Keratinocyte (primary cell): Measurements from ENCODE around the gene RGS6. TPM values are rescaled to one million over a fixed set of nuclear protein-coding genes. Genes with fewer than 3 reads are reported as not detected.

Experiments
- DNase-seq: peaks from one replicate; pipeline ENCODE4 v3.0.0-alpha.2; 2011; ENCODE audit warnings: low read depth, missing footprints, low spot score
- FAIRE-seq: peaks from 2 replicates; lab custom pipeline; 2011; peaks lifted over from hg19 to GRCh38; lab: Jason Lieb, UNC
- H2AFZ ChIP-seq: 2 replicates; pipeline ENCODE4 v1.6.0; 2012; ENCODE audit warnings: low read length, control low read depth, inconsistent platforms; ENCODE audit not compliant: control insufficient read depth
- H3K27ac ChIP-seq: 2 replicates; pipeline ENCODE4 v1.5.1; 2011; ENCODE audit warnings: low read length; ENCODE audit not compliant: control insufficient read depth, insufficient read depth
- H3K27me3 ChIP-seq: 3 replicates; pipeline ENCODE4 v1.6.0; 2011; ENCODE audit warnings: low read length; ENCODE audit not compliant: control insufficient read depth, insufficient read depth; ENCODE audit errors: extremely low read depth
- H3K36me3 ChIP-seq, 2 experiments: 2 replicates in 1 of 2; 3 replicates in 1 of 2; pipeline ENCODE4 v1.5.1; 2011; ENCODE audit warnings: low read length in 2 of 2, mild to moderate bottlenecking in 1 of 2; ENCODE audit not compliant: control insufficient read depth in 2 of 2, insufficient read depth in 2 of 2; ENCODE audit errors: extremely low read depth in 1 of 2
- H3K4me1 ChIP-seq: 3 replicates; pipeline ENCODE4 v1.5.1; 2011; ENCODE audit warnings: low read length; ENCODE audit not compliant: control insufficient read depth, insufficient read depth; ENCODE audit errors: extremely low read depth
- H3K4me2 ChIP-seq: 3 replicates; pipeline ENCODE4 v1.6.0; 2011; ENCODE audit warnings: low read depth, low read length; ENCODE audit not compliant: control insufficient read depth, insufficient read depth; ENCODE audit errors: extremely low read depth
- H3K4me3 ChIP-seq, 3 experiments: fragments of 200-600 bp in 1 of 3; sonication (generic) in 1 of 3; 2 replicates in 2 of 3; 3 replicates in 1 of 3; pipeline ENCODE4 v1.5.1; 2011 to 2016; ENCODE audit warnings: low read length in 3 of 3, mild to moderate bottlenecking in 3 of 3, control low read depth in 2 of 3, inconsistent platforms in 1 of 3, low read depth in 1 of 3, mixed read lengths in 1 of 3, mixed run types in 1 of 3, moderate library complexity in 1 of 3; ENCODE audit not compliant: control insufficient read depth in 2 of 3, insufficient read depth in 2 of 3; ENCODE audit errors: extremely low read depth in 1 of 3
- H3K79me2 ChIP-seq: 2 replicates; pipeline ENCODE4 v1.6.0; 2012; ENCODE audit warnings: low read length; ENCODE audit not compliant: control insufficient read depth, insufficient read depth
- H3K9ac ChIP-seq: 3 replicates; pipeline ENCODE4 v1.6.0; 2011; ENCODE audit warnings: low read length; ENCODE audit not compliant: control insufficient read depth, insufficient read depth; ENCODE audit errors: extremely low read depth
- H3K9me1 ChIP-seq: 3 replicates; pipeline ENCODE4 v1.6.0; 2011; ENCODE audit warnings: low read length; ENCODE audit not compliant: control insufficient read depth, insufficient read depth; ENCODE audit errors: extremely low read depth
- H3K9me3 ChIP-seq: 2 replicates; pipeline ENCODE4 v1.5.1; 2012; ENCODE audit warnings: low read depth, low read length; ENCODE audit not compliant: control insufficient read depth
- H4K20me1 ChIP-seq: 3 replicates; pipeline ENCODE4 v1.6.0; 2011; ENCODE audit warnings: low read length; ENCODE audit not compliant: control insufficient read depth, insufficient read depth; ENCODE audit errors: extremely low read depth
- EZH2 ChIP-seq: IDR thresholded peaks from one replicate; pipeline ENCODE4 v1.6.1; 2012; ENCODE audit warnings: inconsistent platforms, mild to moderate bottlenecking, low read length, moderate library complexity
- dilution Hi-C: fragments of 300-500 bp; cut with MboI; formaldehyde crosslinking; loops from one replicate; pipeline ENCODE4 v1.7.0; 2020; ENCODE audit warnings: low sequenced_read_pairs; ENCODE audit not compliant: extremely low pct_ligation_motif_present
- polyA plus RNA-seq, 5 experiments: library from polyadenylated mRNA; depleted of rRNA in 3 of 5; stranded (reverse) in 3 of 5; stranded (forward) in 1 of 5; unstranded in 1 of 5; fragments of >200 nt; gene quantifications; 1 replicate in 1 of 5; 2 replicates in 3 of 5; 3 replicates in 1 of 5; pipeline versions ENCODE4 v1.2.1 to v1.2.3, GENCODE V29; 2011 to 2012; ENCODE audit warnings: missing spikeins in 2 of 5, low read depth in 1 of 5, low replicate concordance in 1 of 5
- TF ChIP-seq, protein P1 (sequence below), 3 experiments: IDR thresholded peaks in 1 of 3; conservative IDR thresholded peaks in 1 of 3; optimal IDR thresholded peaks in 1 of 3; 2 replicates in 2 of 3; 3 replicates in 1 of 3; pipeline versions ENCODE3 to v1.5.1; 2011; ENCODE audit warnings: low read length in 3 of 3, mild to moderate bottlenecking in 3 of 3, moderate library complexity in 2 of 3, control low read depth in 1 of 3, inconsistent platforms in 1 of 3; ENCODE audit not compliant: insufficient read depth in 2 of 3; ENCODE audit errors: extremely low read depth in 1 of 3

RGS6 gene
- polyA plus RNA-seq, 1 donor (not counting 4 experiments of a cell fraction or from before 2014, with no cell fraction given) = not detected

GRCh38 chr14:72550513-72550912 is 618.3 kb downstream of the RGS6 start:
- Histone ChIP-seq H3K4me2 (no peak overlapping the region), H3K9me1 (no peaks in the 10 kb centered on the region), H3K4me3 (no peak overlapping the region), H3K9ac (no peak overlapping the region), H4K20me1 (no peaks in the 10 kb centered on the region), H3K36me3 (no peaks in the 10 kb centered on the region), H2AFZ (no peak overlapping the region), H3K27ac (no peak overlapping the region), H3K27me3 (peaks cover 23% of the 10 kb centered on the region), H3K79me2 (no peaks in the 10 kb centered on the region), H3K9me3 (no peaks in the 10 kb centered on the region), H3K4me1 (peaks cover 21% of the 10 kb centered on the region)
- TF ChIP-seq EZH2 = no peak
- dilution Hi-C loops = no loop called here
- FAIRE-seq (peak; percentile 84), DNase-seq (no peak)

DNA sequence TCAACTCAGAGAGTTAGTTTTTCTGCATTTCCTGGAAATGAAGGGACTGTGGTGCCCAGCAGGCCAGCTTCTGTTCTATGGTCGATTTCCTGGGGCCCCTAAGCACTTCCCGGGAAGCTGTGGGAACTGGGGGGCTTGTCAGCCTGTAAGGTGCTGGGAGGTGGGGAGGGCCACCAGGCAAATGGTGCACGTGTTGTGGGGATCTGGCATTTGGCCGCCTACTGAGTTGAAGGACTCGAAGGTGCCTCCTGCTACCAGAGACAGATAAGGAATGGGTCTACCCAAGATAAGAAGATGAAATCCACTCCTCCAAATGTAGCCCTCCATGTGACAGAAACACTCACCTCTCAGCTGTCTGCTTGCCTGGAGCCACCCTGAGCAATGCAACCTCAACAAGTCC is 620.0 kb downstream of the RGS6 start:
- no peak overlapping the region for H3K27ac ChIP-seq
- no peaks in the 10 kb centered on the region for H4K20me1 ChIP-seq
- H3K9me1 ChIP-seq = no peaks in the 10 kb centered on the region
- H3K4me3 ChIP-seq = no peak overlapping the region
- TF ChIP-seq, protein P1, sequence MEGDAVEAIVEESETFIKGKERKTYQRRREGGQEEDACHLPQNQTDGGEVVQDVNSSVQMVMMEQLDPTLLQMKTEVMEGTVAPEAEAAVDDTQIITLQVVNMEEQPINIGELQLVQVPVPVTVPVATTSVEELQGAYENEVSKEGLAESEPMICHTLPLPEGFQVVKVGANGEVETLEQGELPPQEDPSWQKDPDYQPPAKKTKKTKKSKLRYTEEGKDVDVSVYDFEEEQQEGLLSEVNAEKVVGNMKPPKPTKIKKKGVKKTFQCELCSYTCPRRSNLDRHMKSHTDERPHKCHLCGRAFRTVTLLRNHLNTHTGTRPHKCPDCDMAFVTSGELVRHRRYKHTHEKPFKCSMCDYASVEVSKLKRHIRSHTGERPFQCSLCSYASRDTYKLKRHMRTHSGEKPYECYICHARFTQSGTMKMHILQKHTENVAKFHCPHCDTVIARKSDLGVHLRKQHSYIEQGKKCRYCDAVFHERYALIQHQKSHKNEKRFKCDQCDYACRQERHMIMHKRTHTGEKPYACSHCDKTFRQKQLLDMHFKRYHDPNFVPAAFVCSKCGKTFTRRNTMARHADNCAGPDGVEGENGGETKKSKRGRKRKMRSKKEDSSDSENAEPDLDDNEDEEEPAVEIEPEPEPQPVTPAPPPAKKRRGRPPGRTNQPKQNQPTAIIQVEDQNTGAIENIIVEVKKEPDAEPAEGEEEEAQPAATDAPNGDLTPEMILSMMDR (optimal IDR thresholded peaks at IDR 0.05 in 1 of 3, IDR thresholded peaks at IDR 0.05 in 1 of 3, conservative IDR thresholded peaks at IDR 0.05 in 1 of 3; ENCODE audit: extremely low read depth in 1 of 3, insufficient read depth in 2 of 3, low read length in 3 of 3) = no peak
- TF ChIP-seq EZH2 = no peak
- H3K79me2 ChIP-seq = no peaks in the 10 kb centered on the region
- no peak overlapping the region for H3K9ac ChIP-seq
- FAIRE-seq = no peak
- H2AFZ ChIP-seq = no peak overlapping the region
- dilution Hi-C loops = no loop called here
- H3K36me3 ChIP-seq = no peaks in the 10 kb centered on the region
- no peaks in the 10 kb centered on the region for H3K9me3 ChIP-seq
- H3K4me1 ChIP-seq = peaks cover 18% of the 10 kb centered on the region
- no peak overlapping the region for H3K4me2 ChIP-seq
- H3K27me3 ChIP-seq = peaks cover 23% of the 10 kb centered on the region
- no peak for DNase-seq

- no peaks in the 10 kb centered on the region for H3K9me3 ChIP-seq
- TF ChIP-seq, protein P1 (optimal IDR thresholded peaks at IDR 0.05 in 1 of 3, IDR thresholded peaks at IDR 0.05 in 1 of 3, conservative IDR thresholded peaks at IDR 0.05 in 1 of 3; ENCODE audit: extremely low read depth in 1 of 3, insufficient read depth in 2 of 3, low read length in 3 of 3) = no peak
- TF ChIP-seq EZH2 = no peak
- H3K9me1 ChIP-seq = no peaks in the 10 kb centered on the region
- no peak overlapping the region for H2AFZ ChIP-seq
- no peaks in the 10 kb centered on the region for H3K79me2 ChIP-seq
- FAIRE-seq = no peak
- H3K9ac ChIP-seq = no peak overlapping the region
- no peak overlapping the region for H3K4me3 ChIP-seq
- no peak for DNase-seq
- H4K20me1 ChIP-seq = no peaks in the 10 kb centered on the region
- H3K36me3 ChIP-seq = no peaks in the 10 kb centered on the region
- H3K4me1 ChIP-seq = peaks cover 26% of the 10 kb centered on the region
- no peak overlapping the region for H3K27ac ChIP-seq
- H3K27me3 ChIP-seq = peaks cover 23% of the 10 kb centered on the region
- dilution Hi-C loops = no loop called here
- H3K4me2 ChIP-seq = no peak overlapping the region
These were observed 620.9 kb downstream of the RGS6 start for GRCh38 chr14:72553161-72553560.
